Cardiac muscle cell (in vitro differentiated cells and primary cell): Measurements from ENCODE around the gene PROX1. TPM values are rescaled to one million over a fixed set of nuclear protein-coding genes. Genes with fewer than 3 reads are reported as not detected.

Source experiments
- DNase-seq, 2 donors: peaks; one replicate each; pipeline versions ENCODE4 v3.0.0 to v3.0.0-alpha.2; 2010 to 2017; ENCODE audit warnings: low read depth in 1 of 2, low spot score in 1 of 2
- H3K27ac ChIP-seq: fragments of 200-600 bp; sonication (generic); 2 replicates; pipeline ENCODE4 v1.5.1; 2016
- H3K27me3 ChIP-seq: fragments of 200-600 bp; sonication (generic); 2 replicates; pipeline ENCODE4 v1.6.0; 2016; ENCODE audit warnings: control low read depth
- H3K36me3 ChIP-seq: fragments of 200-600 bp; sonication (generic); 2 replicates; pipeline ENCODE4 v1.5.1; 2016; ENCODE audit warnings: control low read depth
- H3K4me1 ChIP-seq: fragments of 200-600 bp; sonication (generic); 2 replicates; pipeline ENCODE4 v1.8.1; 2017; ENCODE audit warnings: low read depth, mild to moderate bottlenecking, mixed run types
- H3K4me3 ChIP-seq: fragments of 200-600 bp; sonication (generic); 2 replicates; pipeline ENCODE4 v1.5.1; 2016; ENCODE audit warnings: mild to moderate bottlenecking
- H3K9me3 ChIP-seq: fragments of 200-600 bp; sonication (generic); 2 replicates; pipeline ENCODE4 v1.5.1; 2017; ENCODE audit warnings: low read depth, mild to moderate bottlenecking, control low read depth
- CTCF ChIP-seq: IDR thresholded peaks from 2 replicates; pipeline ENCODE4 v1.5.1; 2012; ENCODE audit warnings: low read depth, mild to moderate bottlenecking, low read length
- polyA plus RNA-seq: library from polyadenylated mRNA; unstranded; fragments of >200 nt; fragmentation: Nextera tagmentation; extraction: Ambion mirVana; gene quantifications from 2 replicates; pipeline ENCODE4 v1.2.1, GENCODE V29; 2016
- total RNA-seq: library from RNA; depleted of rRNA; stranded (reverse); fragments of >200 nt; gene quantifications from 2 replicates; pipeline ENCODE4 v1.2.3, GENCODE V29; 2016

PROX1 gene
- total and polyA plus RNA-seq, 2 experiments from 2014 or later, result 10.1 to 28.7 TPM

- H3K36me3 ChIP-seq, result no peaks in the 10 kb centered on the region
- no peak overlapping the region for H3K27ac ChIP-seq
- no peak overlapping the region for H3K4me3 ChIP-seq
- DNase-seq, result no peak
- TF ChIP-seq CTCF, result no peak
- no peaks in the 10 kb centered on the region for H3K9me3 ChIP-seq
- no peaks in the 10 kb centered on the region for H3K27me3 ChIP-seq
- H3K4me1 ChIP-seq, result peaks cover 32% of the 10 kb centered on the region
Observed at GRCh38 chr1:214022810-214023425, 35.1 kb downstream of the PROX1 start.

GRCh38 chr1:214026985-214027384 lies 39.2 kb downstream of the PROX1 start:
- DNase-seq, result no peak
- no peaks in the 10 kb centered on the region for H3K9me3 ChIP-seq
- peak overlapping the region; percentile 46 for H3K27ac ChIP-seq
- H3K36me3 ChIP-seq, result no peaks in the 10 kb centered on the region
- H3K4me3 ChIP-seq, result no peak overlapping the region
- peaks cover 57% of the 10 kb centered on the region for H3K4me1 ChIP-seq
- H3K27me3 ChIP-seq, result no peaks in the 10 kb centered on the region
- no peak for TF ChIP-seq CTCF

- H3K4me1 ChIP-seq, result peaks cover 60% of the 10 kb centered on the region
- H3K36me3 ChIP-seq, result no peaks in the 10 kb centered on the region
- no peaks in the 10 kb centered on the region for H3K9me3 ChIP-seq
Observed at GRCh38 chr1:214027498-214027897, 39.7 kb downstream of the PROX1 start.

GRCh38 chr1:214028095-214028494 lies 40.3 kb downstream of the PROX1 start:
- Histone ChIP-seq H3K36me3 (no peaks in the 10 kb centered on the region), H3K27ac (peak overlapping the region; percentile 87), H3K4me1 (peaks cover 60% of the 10 kb centered on the region), H3K4me3 (no peak overlapping the region), H3K9me3 (no peaks in the 10 kb centered on the region), H3K27me3 (no peaks in the 10 kb centered on the region)
- DNase-seq, result no peak
- TF ChIP-seq CTCF, result no peak

More at GRCh38 chr1:214027498-214027897, 39.7 kb downstream of the PROX1 start:
- Histone ChIP-seq H3K27ac (peak overlapping the region; percentile 46), H3K27me3 (no peaks in the 10 kb centered on the region), H3K4me3 (no peak overlapping the region)
- DNase-seq, result no peak
- TF ChIP-seq CTCF, result no peak

- no peaks in the 10 kb centered on the region for H3K36me3 ChIP-seq
- TF ChIP-seq CTCF, result no peak
- no peaks in the 10 kb centered on the region for H3K9me3 ChIP-seq
- H3K27ac ChIP-seq, result peak overlapping the region; percentile 87
- no peak overlapping the region for H3K4me3 ChIP-seq
- H3K27me3 ChIP-seq, result no peaks in the 10 kb centered on the region
- no peak for DNase-seq
- peaks cover 60% of the 10 kb centered on the region for H3K4me1 ChIP-seq
Observed at GRCh38 chr1:214028649-214029406, 41.1 kb downstream of the PROX1 start.
